A673 (cell line): ENCODE data around the gene CHD9.

Experiments
- CTCF ChIP-seq: fragments of 300-800, 200-600 bp; sonication (generic); conservative IDR thresholded peaks from 2 replicates; pipeline ENCODE4 v1.5.1; 2017; ENCODE audit warnings: low read depth, mild to moderate bottlenecking, antibody characterized with exemption, low read length, moderate library complexity, mixed read lengths
- EZH2 ChIP-seq: fragments of 200-600 bp; sonication (generic); IDR thresholded peaks from 2 replicates; pipeline ENCODE4 v1.6.1; 2017; ENCODE audit warnings: borderline replicate concordance, low read depth, mild to moderate bottlenecking, mixed read lengths, antibody characterized with exemption, low read length; ENCODE audit not compliant: poor library complexity, severe bottlenecking

- TF ChIP-seq CTCF (no peak), EZH2 (no peak)
Measured at GRCh38 chr16:53112015-53112414, 57.2 kb downstream of the CHD9 start.
